WTC11 (cell line): Measurements from ENCODE around the gene AKR7A2. TPM values are rescaled to one million over a fixed set of nuclear protein-coding genes. Genes with fewer than 3 reads are reported as not detected.

Experiments
- ATAC-seq: fragments of 200-7000 bp; cut with Tn5 transposase; 2 replicates; pipeline ENCODE4 v1.10.0; 2021; ENCODE audit warnings: mild to moderate bottlenecking, moderate library complexity
- CTCF ChIA-PET: fragments of 300-600 bp; sonication (Branson Sonifier 250); formaldehyde crosslinking; loops from one replicate; lab custom pipeline; 2021; ENCODE audit warnings: antibody characterized with exemption; lab: Charles Lee
- POLR2A ChIA-PET: fragments of 350-600 bp; sonication (Branson Sonifier 250); formaldehyde crosslinking; loops from one replicate; lab custom pipeline; 2021; ENCODE audit warnings: antibody characterized with exemption; lab: Charles Lee
- DNase-seq: peaks from one replicate; pipeline ENCODE4 v3.0.0; 2021; ENCODE audit warnings: low spot score
- H3K27ac Mint-ChIP-seq: 2 replicates; pipeline ENCODE4 v1.8.0; 2021; ENCODE audit warnings: mixed read lengths
- H3K27me3 Mint-ChIP-seq: 2 replicates; pipeline ENCODE4 v1.8.0; 2021; ENCODE audit warnings: low read depth, mild to moderate bottlenecking, moderate library complexity, mixed read lengths
- H3K36me3 Mint-ChIP-seq: 2 replicates; pipeline ENCODE4 v1.8.0; 2021; ENCODE audit warnings: mixed read lengths
- H3K4me1 Mint-ChIP-seq: 2 replicates; pipeline ENCODE4 v1.8.0; 2022; ENCODE audit warnings: mixed read lengths
- H3K4me3 Mint-ChIP-seq: 2 replicates; pipeline ENCODE4 v1.8.0; 2021; ENCODE audit warnings: mild to moderate bottlenecking, moderate library complexity, mixed read lengths
- H3K9me3 Mint-ChIP-seq: 2 replicates; pipeline ENCODE4 v1.8.0; 2021; ENCODE audit warnings: mixed read lengths
- AFF4 ChIP-seq: sonication (generic); formaldehyde crosslinking; IDR thresholded peaks from 2 replicates; pipeline ENCODE4 v1.8.1; 2023; ENCODE audit warnings: mild to moderate bottlenecking, missing genetic modification reagents, borderline replicate concordance
- AR ChIP-seq: fragments of 250-450 bp; sonication (Bioruptor Pico); IDR thresholded peaks from 2 replicates; pipeline ENCODE4 v1.9.0; 2021; ENCODE audit warnings: mild to moderate bottlenecking
- ATF1 ChIP-seq: sonication (generic); formaldehyde crosslinking; IDR thresholded peaks from 2 replicates; pipeline ENCODE4 v1.8.1; 2023; ENCODE audit warnings: mild to moderate bottlenecking, moderate library complexity, missing genetic modification reagents
- CTCF ChIP-seq: fragments of 200-600 bp; IDR thresholded peaks from 2 replicates; pipeline ENCODE4 v1.8.0; 2022; ENCODE audit warnings: antibody characterized with exemption
- E2F4 ChIP-seq: sonication (generic); formaldehyde crosslinking; IDR thresholded peaks from 2 replicates; pipeline ENCODE4 v1.8.1; 2022; ENCODE audit warnings: low read depth, mild to moderate bottlenecking, moderate library complexity, missing genetic modification reagents, borderline replicate concordance
- ELF4 ChIP-seq: sonication (generic); formaldehyde crosslinking; IDR thresholded peaks from 2 replicates; pipeline ENCODE4 v1.8.1; 2022; ENCODE audit warnings: low read depth, mild to moderate bottlenecking, moderate library complexity, missing genetic modification reagents
- GTF2I ChIP-seq: fragments of 250-450 bp; sonication (Bioruptor Pico); conservative IDR thresholded peaks from 2 replicates; pipeline ENCODE4 v1.4.0; 2021; ENCODE audit warnings: mild to moderate bottlenecking
- HMGA2 ChIP-seq: fragments of 250-450 bp; sonication (Bioruptor Pico); IDR thresholded peaks from 2 replicates; pipeline ENCODE4 v1.4.0; 2021; ENCODE audit warnings: mild to moderate bottlenecking, moderate library complexity
- HMGXB4 ChIP-seq: sonication (generic); formaldehyde crosslinking; IDR thresholded peaks from 2 replicates; pipeline ENCODE4 v1.8.1; 2023; ENCODE audit warnings: mild to moderate bottlenecking, moderate library complexity, missing genetic modification reagents
- IRF1 ChIP-seq: sonication (generic); formaldehyde crosslinking; IDR thresholded peaks from 2 replicates; pipeline ENCODE4 v1.8.0; 2023; ENCODE audit warnings: missing genetic modification reagents
- IRF2 ChIP-seq: sonication (generic); formaldehyde crosslinking; IDR thresholded peaks from 2 replicates; pipeline ENCODE4 v1.8.0; 2022; ENCODE audit warnings: low read depth, missing genetic modification reagents, borderline replicate concordance
- MYBL2 ChIP-seq: sonication (generic); formaldehyde crosslinking; IDR thresholded peaks from 2 replicates; pipeline ENCODE4 v1.8.1; 2023; ENCODE audit warnings: mild to moderate bottlenecking, moderate library complexity, missing genetic modification reagents
- NFE2L1 ChIP-seq: sonication (generic); formaldehyde crosslinking; IDR thresholded peaks from 2 replicates; pipeline ENCODE4 v1.8.1; 2023; ENCODE audit warnings: missing genetic modification reagents
- NR3C1 ChIP-seq: sonication (generic); formaldehyde crosslinking; conservative IDR thresholded peaks from 2 replicates; pipeline ENCODE4 v1.8.1; 2023; ENCODE audit warnings: low read depth, mild to moderate bottlenecking, missing genetic modification reagents
- OVOL2 ChIP-seq: fragments of 250-450 bp; sonication (Bioruptor Pico); IDR thresholded peaks from 2 replicates; pipeline ENCODE4 v1.9.0; 2021; ENCODE audit warnings: mild to moderate bottlenecking, borderline replicate concordance
- RELA ChIP-seq: sonication (generic); formaldehyde crosslinking; IDR thresholded peaks from 2 replicates; pipeline ENCODE4 v1.8.1; 2022; ENCODE audit warnings: missing genetic modification reagents, mild to moderate bottlenecking, borderline replicate concordance
- SMAD4 ChIP-seq: sonication (generic); formaldehyde crosslinking; IDR thresholded peaks from 2 replicates; pipeline ENCODE4 v1.8.0; 2022; ENCODE audit warnings: mild to moderate bottlenecking, missing genetic modification reagents
- SP1 ChIP-seq: sonication (generic); formaldehyde crosslinking; conservative IDR thresholded peaks from 2 replicates; pipeline ENCODE4 v1.8.1; 2022; ENCODE audit warnings: missing genetic modification reagents
- TCF7 ChIP-seq: sonication (generic); formaldehyde crosslinking; IDR thresholded peaks from 2 replicates; pipeline ENCODE4 v1.8.0; 2022; ENCODE audit warnings: mild to moderate bottlenecking, low read depth, missing genetic modification reagents, moderate library complexity
- TEAD4 ChIP-seq: sonication (generic); formaldehyde crosslinking; IDR thresholded peaks from 2 replicates; pipeline ENCODE4 v1.8.0; 2022; ENCODE audit warnings: mild to moderate bottlenecking, missing genetic modification reagents
- ZMAT4 ChIP-seq: fragments of 250-450 bp; sonication (Bioruptor Pico); IDR thresholded peaks from 2 replicates; pipeline ENCODE4 v1.9.0; 2021; ENCODE audit warnings: mild to moderate bottlenecking
- ZNF232 ChIP-seq: sonication (generic); formaldehyde crosslinking; IDR thresholded peaks from 2 replicates; pipeline ENCODE4 v1.8.0; 2022; ENCODE audit warnings: mild to moderate bottlenecking, missing genetic modification reagents
- ZNF263 ChIP-seq: sonication (generic); formaldehyde crosslinking; IDR thresholded peaks from 2 replicates; pipeline ENCODE4 v1.8.1; 2022; ENCODE audit warnings: low read depth, mild to moderate bottlenecking, moderate library complexity, missing genetic modification reagents
- ZNF317 ChIP-seq: sonication (generic); formaldehyde crosslinking; IDR thresholded peaks from 2 replicates; pipeline ENCODE4 v1.8.1; 2023; ENCODE audit warnings: low read depth, mild to moderate bottlenecking, moderate library complexity, missing genetic modification reagents, borderline replicate concordance
- ZNF671 ChIP-seq: fragments of 250-450 bp; sonication (Bioruptor Pico); IDR thresholded peaks from 2 replicates; pipeline ENCODE4 v1.8.0; 2021; ENCODE audit warnings: mild to moderate bottlenecking
- total RNA-seq: library from RNA; stranded (reverse); gene quantifications from 3 replicates; pipeline ENCODE4 v1.2.3, GENCODE V29; 2021

The AKR7A2 gene
- total RNA-seq, 1 experiment from 2014 or later: 43.4 TPM

- TF ChIP-seq HMGXB4 (CRISPR knock-in tag) (no peak), SMAD4 (no peak), AR (no peak), TCF7 (CRISPR knock-in tag) (no peak), ZNF317 (CRISPR knock-in tag) (no peak), IRF2 (no peak), ELF4 (CRISPR knock-in tag) (no peak), CTCF (no peak), NR3C1 (CRISPR knock-in tag) (no peak), MYBL2 (CRISPR knock-in tag) (no peak), TEAD4 (CRISPR knock-in tag) (no peak), SP1 (CRISPR knock-in tag) (no peak), ZMAT4 (CRISPR knock-in tag) (no peak), GTF2I (CRISPR knock-in tag) (no peak), E2F4 (CRISPR knock-in tag) (no peak), RELA (no peak)
- TF ChIP-seq, all 79 proteins: peak for 0
Observed at GRCh38 chr1:19358710-19359109, 46.8 kb upstream of the AKR7A2 start (continued).

- Mint-ChIP-seq H3K9me3 (no peaks in the 10 kb centered on the region), H3K4me3 (no peak overlapping the region), H3K4me1 (peaks cover 39% of the 10 kb centered on the region), H3K27ac (peak overlapping the region; percentile 23; the same call in 1 of the 2 replicates), H3K36me3 (peaks cover 32% of the 10 kb centered on the region), H3K27me3 (no peaks in the 10 kb centered on the region)
- ATAC-seq (no peak), DNase-seq (no peak)
- ChIA-PET POLR2A (no interaction called here), CTCF (no interaction called here)
- TF ChIP-seq ATF1 (CRISPR knock-in tag) (no peak), ZNF263 (no peak), ZNF232 (CRISPR knock-in tag) (no peak), NFE2L1 (CRISPR knock-in tag) (no peak), NR3C1 (CRISPR knock-in tag) (no peak), IRF1 (CRISPR knock-in tag) (no peak), OVOL2 (CRISPR knock-in tag) (no peak), AFF4 (no peak), GTF2I (CRISPR knock-in tag) (no peak), ZNF671 (no peak), HMGA2 (no peak)
Observed at GRCh38 chr1:19357299-19357986, 45.5 kb upstream of the AKR7A2 start.
